ENCODE results near the gene GULP1. TPM values are rescaled to one million over a fixed set of nuclear protein-coding genes. Genes with fewer than 3 reads are reported as not detected.

GULP1 gene
- total and polyA plus RNA-seq, 10 of the 15 experiments (the other 5 are each of a cell fraction or from before 2014, with no cell fraction given), result 0.02 to 1.3 (median 0.15) TPM; not detected in 5

DNA sequence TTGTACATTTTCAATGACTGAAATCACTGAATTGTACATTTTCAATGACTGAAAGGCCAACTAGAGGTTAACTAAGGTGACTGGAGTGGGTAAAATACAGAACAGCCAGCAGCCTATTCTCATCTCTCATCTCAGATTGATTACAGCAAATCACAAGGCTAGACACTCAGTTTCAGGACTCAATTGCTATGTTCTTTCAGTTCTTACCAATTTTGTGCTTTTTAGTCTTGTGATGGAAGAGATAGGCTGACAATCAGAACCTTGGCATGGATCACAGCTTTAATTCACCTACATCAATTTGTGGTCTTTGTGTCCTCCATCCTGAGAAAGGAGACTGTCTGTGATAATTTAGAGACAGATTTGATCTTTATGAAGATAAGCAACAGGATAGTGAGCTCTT is 124.7 kb downstream of the GULP1 start:
- in situ Hi-C loops (cut with MboI), result no loop called here
- ChIA-PET SMC1A (ENCODE audit: uncharacterized antibody, unreplicated experiment) (interaction anchor here (0.9 to 1.5 kb wide), 2 partner anchors 9 to 14 kb away, joined by 3 read pairs; no protein-coding TSS in a partner anchor), POLR2A (no interaction called here), RAD21 (ENCODE audit: unreplicated experiment) (no interaction called here), CTCF (no interaction called here)
- FAIRE-seq, result no peak
- Histone ChIP-seq H3K27me3 (replicated peaks in 1 of 2; ENCODE audit: control insufficient read depth in 2 of 2, insufficient read depth in 2 of 2, low read length in 1 of 2) (no peaks in the 10 kb centered on the region), H3K79me2 (ENCODE audit: control insufficient read depth, insufficient read depth, low read length) (no peaks in the 10 kb centered on the region), H4K20me1 (ENCODE audit: control insufficient read depth, insufficient read depth) (no peaks in the 10 kb centered on the region), H3K36me3 (ENCODE audit: control insufficient read depth in 2 of 2, insufficient read depth in 2 of 2, low read length in 1 of 2) (no peaks in the 10 kb centered on the region), H3K9ac (ENCODE audit: control insufficient read depth, insufficient read depth, low read length) (no peak overlapping the region), H2AFZ (ENCODE audit: control insufficient read depth, low read depth, low read length) (no peak overlapping the region), H3K4me1 (ENCODE audit: control insufficient read depth, insufficient read depth, low read length) (no peaks in the 10 kb centered on the region), H3K4me3 (no peak overlapping the region), H3K27ac (ENCODE audit: control insufficient read depth, insufficient read depth) (no peak overlapping the region), H3K9me3 (replicated peaks; ENCODE audit: control insufficient read depth, insufficient read depth, low read length) (no peaks in the 10 kb centered on the region), H3K4me2 (ENCODE audit: control insufficient read depth, insufficient read depth) (no peak overlapping the region)
- ATAC-seq, result peak; percentile 58
- no peak for DNase-seq (ENCODE audit: low read depth, low spot score)
- intact Hi-C loops (cut with micrococcal nuclease; ENCODE audit: unreplicated experiment), result no loop called here
- no TSS peak for BruUV-seq (replicated peaks)
- TF ChIP-seq FOXK2 (IDR thresholded peaks at IDR 0.05) (no peak), LARP7 (IDR thresholded peaks at IDR 0.05) (no peak), KDM1A (IDR thresholded peaks at IDR 0.05; ENCODE audit: borderline replicate concordance) (no peak), DPF2 (IDR thresholded peaks at IDR 0.05) (no peak), ZNF384 (IDR thresholded peaks at IDR 0.05; ENCODE audit: borderline replicate concordance, low read depth, low read length) (no peak), NFYB (IDR thresholded peaks at IDR 0.05; ENCODE audit: insufficient read depth, low read depth, low read length) (no peak), ATF7 (IDR thresholded peaks at IDR 0.05; ENCODE audit: low read depth) (no peak), TAF1 (IDR thresholded peaks at IDR 0.05; ENCODE audit: borderline replicate concordance, low read depth, low read length) (no peak)
- TF ChIP-seq, protein P1, sequence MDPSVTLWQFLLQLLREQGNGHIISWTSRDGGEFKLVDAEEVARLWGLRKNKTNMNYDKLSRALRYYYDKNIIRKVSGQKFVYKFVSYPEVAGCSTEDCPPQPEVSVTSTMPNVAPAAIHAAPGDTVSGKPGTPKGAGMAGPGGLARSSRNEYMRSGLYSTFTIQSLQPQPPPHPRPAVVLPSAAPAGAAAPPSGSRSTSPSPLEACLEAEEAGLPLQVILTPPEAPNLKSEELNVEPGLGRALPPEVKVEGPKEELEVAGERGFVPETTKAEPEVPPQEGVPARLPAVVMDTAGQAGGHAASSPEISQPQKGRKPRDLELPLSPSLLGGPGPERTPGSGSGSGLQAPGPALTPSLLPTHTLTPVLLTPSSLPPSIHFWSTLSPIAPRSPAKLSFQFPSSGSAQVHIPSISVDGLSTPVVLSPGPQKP (IDR thresholded peaks at IDR 0.05; ENCODE audit: low read depth, low read length), result no peak
- TF ChIP-seq, protein P2, sequence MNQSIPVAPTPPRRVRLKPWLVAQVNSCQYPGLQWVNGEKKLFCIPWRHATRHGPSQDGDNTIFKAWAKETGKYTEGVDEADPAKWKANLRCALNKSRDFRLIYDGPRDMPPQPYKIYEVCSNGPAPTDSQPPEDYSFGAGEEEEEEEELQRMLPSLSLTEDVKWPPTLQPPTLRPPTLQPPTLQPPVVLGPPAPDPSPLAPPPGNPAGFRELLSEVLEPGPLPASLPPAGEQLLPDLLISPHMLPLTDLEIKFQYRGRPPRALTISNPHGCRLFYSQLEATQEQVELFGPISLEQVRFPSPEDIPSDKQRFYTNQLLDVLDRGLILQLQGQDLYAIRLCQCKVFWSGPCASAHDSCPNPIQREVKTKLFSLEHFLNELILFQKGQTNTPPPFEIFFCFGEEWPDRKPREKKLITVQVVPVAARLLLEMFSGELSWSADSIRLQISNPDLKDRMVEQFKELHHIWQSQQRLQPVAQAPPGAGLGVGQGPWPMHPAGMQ (IDR thresholded peaks at IDR 0.05; ENCODE audit: borderline replicate concordance), result no peak
- TF ChIP-seq, protein P3, sequence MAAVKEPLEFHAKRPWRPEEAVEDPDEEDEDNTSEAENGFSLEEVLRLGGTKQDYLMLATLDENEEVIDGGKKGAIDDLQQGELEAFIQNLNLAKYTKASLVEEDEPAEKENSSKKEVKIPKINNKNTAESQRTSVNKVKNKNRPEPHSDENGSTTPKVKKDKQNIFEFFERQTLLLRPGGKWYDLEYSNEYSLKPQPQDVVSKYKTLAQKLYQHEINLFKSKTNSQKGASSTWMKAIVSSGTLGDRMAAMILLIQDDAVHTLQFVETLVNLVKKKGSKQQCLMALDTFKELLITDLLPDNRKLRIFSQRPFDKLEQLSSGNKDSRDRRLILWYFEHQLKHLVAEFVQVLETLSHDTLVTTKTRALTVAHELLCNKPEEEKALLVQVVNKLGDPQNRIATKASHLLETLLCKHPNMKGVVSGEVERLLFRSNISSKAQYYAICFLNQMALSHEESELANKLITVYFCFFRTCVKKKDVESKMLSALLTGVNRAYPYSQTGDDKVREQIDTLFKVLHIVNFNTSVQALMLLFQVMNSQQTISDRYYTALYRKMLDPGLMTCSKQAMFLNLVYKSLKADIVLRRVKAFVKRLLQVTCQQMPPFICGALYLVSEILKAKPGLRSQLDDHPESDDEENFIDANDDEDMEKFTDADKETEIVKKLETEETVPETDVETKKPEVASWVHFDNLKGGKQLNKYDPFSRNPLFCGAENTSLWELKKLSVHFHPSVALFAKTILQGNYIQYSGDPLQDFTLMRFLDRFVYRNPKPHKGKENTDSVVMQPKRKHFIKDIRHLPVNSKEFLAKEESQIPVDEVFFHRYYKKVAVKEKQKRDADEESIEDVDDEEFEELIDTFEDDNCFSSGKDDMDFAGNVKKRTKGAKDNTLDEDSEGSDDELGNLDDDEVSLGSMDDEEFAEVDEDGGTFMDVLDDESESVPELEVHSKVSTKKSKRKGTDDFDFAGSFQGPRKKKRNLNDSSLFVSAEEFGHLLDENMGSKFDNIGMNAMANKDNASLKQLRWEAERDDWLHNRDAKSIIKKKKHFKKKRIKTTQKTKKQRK (IDR thresholded peaks at IDR 0.05; ENCODE audit: low read depth, low read length), result no peak
- TF ChIP-seq, protein P4, sequence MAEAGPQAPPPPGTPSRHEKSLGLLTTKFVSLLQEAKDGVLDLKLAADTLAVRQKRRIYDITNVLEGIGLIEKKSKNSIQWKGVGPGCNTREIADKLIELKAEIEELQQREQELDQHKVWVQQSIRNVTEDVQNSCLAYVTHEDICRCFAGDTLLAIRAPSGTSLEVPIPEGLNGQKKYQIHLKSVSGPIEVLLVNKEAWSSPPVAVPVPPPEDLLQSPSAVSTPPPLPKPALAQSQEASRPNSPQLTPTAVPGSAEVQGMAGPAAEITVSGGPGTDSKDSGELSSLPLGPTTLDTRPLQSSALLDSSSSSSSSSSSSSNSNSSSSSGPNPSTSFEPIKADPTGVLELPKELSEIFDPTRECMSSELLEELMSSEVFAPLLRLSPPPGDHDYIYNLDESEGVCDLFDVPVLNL (IDR thresholded peaks at IDR 0.05; ENCODE audit: low read depth, low read length), result no peak
